Duodenal mucosa (tissue), 2 donors: Measurements from ENCODE around the gene TRIM10.
"Not testable (repeated sequence)": the region's sequence is repeated elsewhere in the genome, so short reads cannot be mapped to it uniquely, and the experiment has no call there.

Experiments
- H3K27ac ChIP-seq: one replicate; pipeline ENCODE4 v1.7.0; 2013; ENCODE audit warnings: low read depth, low read length
- H3K27me3 ChIP-seq, 2 donors: one replicate each; pipeline ENCODE4 v1.7.0; 2013; ENCODE audit warnings: low read length in 2 of 2, control low read depth in 1 of 2; ENCODE audit not compliant: insufficient read depth in 2 of 2, control insufficient read depth in 1 of 2
- H3K36me3 ChIP-seq, 2 donors: one replicate each; pipeline ENCODE4 v1.7.0; 2013; ENCODE audit warnings: low read length in 2 of 2, control low read depth in 1 of 2; ENCODE audit not compliant: insufficient read depth in 2 of 2, control insufficient read depth in 1 of 2
- H3K4me1 ChIP-seq, 2 donors: one replicate each; pipeline ENCODE4 v1.7.0; 2013; ENCODE audit warnings: low read length in 2 of 2, control low read depth in 1 of 2; ENCODE audit not compliant: insufficient read depth in 2 of 2, control insufficient read depth in 1 of 2
- H3K4me3 ChIP-seq, 2 donors: one replicate each; pipeline ENCODE4 v1.7.0; 2013; ENCODE audit warnings: low read length in 2 of 2, low read depth in 1 of 2
- H3K9ac ChIP-seq, 2 donors: one replicate each; pipeline ENCODE4 v1.7.0; 2013; ENCODE audit warnings: low read length in 2 of 2, low read depth in 1 of 2
- H3K9me3 ChIP-seq, 2 donors: one replicate each; pipeline ENCODE4 v1.7.0; 2013; ENCODE audit warnings: low read length in 2 of 2, control low read depth in 1 of 2; ENCODE audit not compliant: control insufficient read depth in 1 of 2

Gene TRIM10

GRCh38 chr6:30172681-30173080 is 11.7 kb upstream of the TRIM10 start:
- H3K9ac ChIP-seq: no peak overlapping the region
- peaks cover 0 to 31% of the 10 kb centered on the region in 2 donors for H3K27me3 ChIP-seq

GRCh38 chr6:30171677-30172471 is 10.9 kb upstream of the TRIM10 start:
- H3K27me3 ChIP-seq: peaks cover 3 to 27% of the 10 kb centered on the region in 2 donors
- peaks cover 22 to 37% of the 10 kb centered on the region in 2 donors for H3K36me3 ChIP-seq
- H3K4me1 ChIP-seq: peaks cover 0 to 6% of the 10 kb centered on the region in 2 donors
- no peak overlapping the region for H3K9ac ChIP-seq
- no peak overlapping the region for H3K4me3 ChIP-seq
- no peak overlapping the region for H3K27ac ChIP-seq
- H3K9me3 ChIP-seq: no peaks in the 10 kb centered on the region

More at GRCh38 chr6:30172681-30173080, 11.7 kb upstream of the TRIM10 start:
- Histone ChIP-seq H3K4me1 (peaks cover 0 to 6% of the 10 kb centered on the region in 2 donors), H3K36me3 (peaks cover 22 to 29% of the 10 kb centered on the region in 2 donors), H3K4me3 (no peak overlapping the region), H3K9me3 (no peaks in the 10 kb centered on the region), H3K27ac (no peak overlapping the region)

GRCh38 chr6:30169658-30170614 is 8.9 kb upstream of the TRIM10 start:
- Histone ChIP-seq H3K4me1 (peaks cover 0 to 6% of the 10 kb centered on the region in 2 donors), H3K36me3 (peaks cover 22 to 40% of the 10 kb centered on the region in 2 donors), H3K27ac (no peak overlapping the region), H3K9ac (no peak overlapping the region), H3K27me3 (peaks cover 3 to 24% of the 10 kb centered on the region in 2 donors), H3K9me3 (no peaks in the 10 kb centered on the region), H3K4me3 (no peak overlapping the region)

GRCh38 chr6:30168741-30169140 is 7.7 kb upstream of the TRIM10 start:
- peaks cover 0 to 3% of the 10 kb centered on the region in 2 donors for H3K4me1 ChIP-seq
- H3K36me3 ChIP-seq: peaks cover 22 to 40% of the 10 kb centered on the region in 2 donors
- no peak overlapping the region for H3K9ac ChIP-seq
- no peak overlapping the region for H3K4me3 ChIP-seq
- H3K27me3 ChIP-seq: peaks cover 3 to 24% of the 10 kb centered on the region in 2 donors
- H3K9me3 ChIP-seq: no peaks in the 10 kb centered on the region
- no peak overlapping the region for H3K27ac ChIP-seq

- peaks cover 22 to 40% of the 10 kb centered on the region in 2 donors for H3K36me3 ChIP-seq
- H3K9ac ChIP-seq: no peak overlapping the region
- no peak overlapping the region for H3K27ac ChIP-seq
- H3K27me3 ChIP-seq: peaks cover 3 to 17% of the 10 kb centered on the region in 2 donors
- H3K9me3 ChIP-seq: no peaks in the 10 kb centered on the region
- H3K4me3 ChIP-seq: no peak overlapping the region
- H3K4me1 ChIP-seq: peaks cover 0 to 7% of the 10 kb centered on the region in 2 donors
These were observed 6.1 kb upstream of the TRIM10 start for GRCh38 chr6:30167101-30167500.

- Histone ChIP-seq H3K4me3 (peak overlapping the region in 1 of 2 donors; percentile 85), H3K36me3 (peaks cover 12 to 27% of the 10 kb centered on the region in 2 donors)
- not testable (repeated sequence) for H3K9ac ChIP-seq, H3K27me3 ChIP-seq, H3K4me1 ChIP-seq, H3K9me3 ChIP-seq, H3K27ac ChIP-seq
These were observed 4.2 kb upstream of the TRIM10 start for GRCh38 chr6:30165238-30165637.

- H3K4me1 ChIP-seq: peaks cover 0 to 6% of the 10 kb centered on the region in 2 donors
- H3K9ac ChIP-seq: peak overlapping the region; percentile 88 to 95
- no peaks in the 10 kb centered on the region for H3K9me3 ChIP-seq
- peaks cover 0 to 3% of the 10 kb centered on the region in 2 donors for H3K27me3 ChIP-seq
- no peak overlapping the region for H3K27ac ChIP-seq
- peak overlapping the region; percentile 85 to 88 for H3K4me3 ChIP-seq
- peaks cover 10 to 27% of the 10 kb centered on the region in 2 donors for H3K36me3 ChIP-seq
These were observed 3.7 kb upstream of the TRIM10 start for GRCh38 chr6:30164714-30165113.

- H3K9me3 ChIP-seq: no peaks in the 10 kb centered on the region
- H3K27ac ChIP-seq: peak overlapping the region; percentile 71
- peaks cover 0 to 3% of the 10 kb centered on the region in 2 donors for H3K27me3 ChIP-seq
- H3K36me3 ChIP-seq: peaks cover 7 to 24% of the 10 kb centered on the region in 2 donors
- H3K4me3 ChIP-seq: peak overlapping the region; percentile 85 to 88
- H3K4me1 ChIP-seq: peaks cover 0 to 4% of the 10 kb centered on the region in 2 donors
- peak overlapping the region; percentile 88 to 95 for H3K9ac ChIP-seq
These were observed 3.1 kb upstream of the TRIM10 start for GRCh38 chr6:30163918-30164654.

- Histone ChIP-seq H3K27me3 (peaks cover 0 to 3% of the 10 kb centered on the region in 2 donors), H3K36me3 (peaks cover 0 to 17% of the 10 kb centered on the region in 2 donors), H3K4me1 (peaks cover 0 to 4% of the 10 kb centered on the region in 2 donors), H3K9me3 (no peaks in the 10 kb centered on the region), H3K27ac (peak within 1 kb of the TSS; percentile 71), H3K9ac (peak within 1 kb of the TSS; percentile 88 to 95), H3K4me3 (peak within 1 kb of the TSS; percentile 85 to 88)
These were observed 2.3 kb upstream of the TRIM10 start, which contains the start of gene TRIM15 for GRCh38 chr6:30163090-30163917. TRIM15 (plus strand) TSS chr6:30163546; CDS start chr6:30163685, 139 bp downstream.
